ENCODE results near the gene CEMP1. TPM values are rescaled to one million over a fixed set of nuclear protein-coding genes. Genes with fewer than 3 reads are reported as not detected.

The CEMP1 gene
- total RNA-seq, 1 donor from 2014 or later = not detected

DNA sequence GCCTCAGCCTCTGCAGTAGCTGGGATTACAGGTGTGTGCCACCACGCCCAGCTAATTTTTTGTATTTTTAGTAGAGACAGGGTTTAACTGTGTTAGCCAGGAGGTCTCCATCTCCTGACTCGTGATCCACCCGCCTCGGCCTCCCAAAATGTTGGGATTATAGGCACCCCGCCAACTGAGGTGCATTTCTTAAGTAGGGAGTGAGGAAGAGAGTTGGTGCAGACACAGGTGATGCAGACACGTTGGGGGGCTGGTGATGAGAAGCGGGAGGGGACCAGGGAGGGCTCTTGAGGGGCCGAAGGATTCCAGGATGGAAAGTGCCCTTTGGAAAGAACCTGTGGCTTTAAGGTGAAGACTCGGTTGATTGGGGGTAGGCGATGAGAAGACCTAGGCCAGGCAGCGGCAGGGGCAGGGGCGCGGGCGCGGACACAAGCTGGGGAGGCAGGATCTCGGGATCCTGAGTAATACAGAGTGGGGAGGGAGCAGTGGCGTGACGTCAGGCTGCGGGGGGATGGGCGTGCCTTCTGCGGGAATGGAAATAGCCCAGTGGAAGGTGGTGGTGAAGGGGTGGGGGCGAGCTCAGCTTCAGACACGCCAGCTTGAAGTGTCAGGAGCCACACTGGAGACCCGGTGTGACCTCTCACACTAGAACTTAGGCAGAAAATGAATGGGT, 19.9 kb downstream of the CEMP1 start:
- DNase-seq = peak; percentile 80
- intact Hi-C loops (cut with DNase I) = no loop called here
- ATAC-seq (ENCODE audit: poor library complexity) = no peak

DNA sequence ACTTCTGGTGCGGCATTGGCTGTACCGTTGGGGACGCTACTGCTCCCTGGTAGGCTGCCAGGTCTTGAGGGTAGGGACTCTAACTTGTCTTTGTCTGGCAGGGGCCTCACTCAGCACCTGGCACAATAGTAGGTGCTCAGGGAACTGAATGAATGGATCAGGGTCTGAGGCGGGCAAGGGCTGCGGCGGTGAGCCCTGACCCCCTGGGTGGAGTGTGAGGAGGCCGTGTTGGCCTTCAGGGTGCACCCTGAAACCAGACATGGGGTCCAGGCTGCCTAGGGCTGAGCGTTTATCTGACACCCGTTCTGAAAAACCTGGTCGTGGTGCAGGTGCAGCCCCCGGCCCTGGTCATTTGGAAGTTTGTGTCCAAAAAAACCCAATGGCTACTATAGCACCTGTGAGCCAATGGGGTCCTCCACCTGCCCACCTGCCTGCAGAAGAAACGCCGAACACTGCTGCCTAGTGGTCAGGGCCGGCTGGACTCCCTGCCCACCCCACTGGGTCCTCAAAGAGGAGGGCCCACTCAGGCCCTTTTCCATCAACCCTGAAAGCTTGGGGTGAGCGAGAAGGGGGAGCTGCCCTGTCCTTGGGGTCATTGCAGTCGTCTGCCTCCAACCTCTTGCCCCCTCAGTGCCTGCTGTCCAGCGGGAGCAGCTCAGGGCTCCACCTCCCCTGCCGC, 22.3 kb downstream of the CEMP1 start:
- intact Hi-C loops (cut with DNase I) = no loop called here
- no peak for DNase-seq

DNA sequence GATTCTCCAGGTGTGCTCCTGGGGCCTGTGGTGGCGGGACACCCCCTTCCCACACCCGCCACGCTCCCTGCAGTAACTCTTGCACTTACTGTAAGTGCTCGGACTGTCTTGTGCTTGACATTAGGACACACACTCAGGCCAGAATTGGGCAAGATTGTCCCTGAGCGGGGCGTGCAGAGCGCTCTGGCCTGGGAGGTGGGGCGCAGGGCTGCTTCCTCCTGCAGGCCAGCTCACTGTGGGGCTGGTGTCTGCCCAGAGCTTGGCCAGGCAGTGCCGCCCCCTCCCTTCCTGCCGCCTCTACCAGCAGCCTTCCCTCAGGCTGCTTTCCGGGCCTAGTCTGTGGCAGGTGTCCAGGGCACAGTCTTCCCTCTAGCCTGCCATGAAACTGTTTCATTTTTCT, 23.5 kb downstream of the CEMP1 start:
- ATAC-seq (ENCODE audit: poor library complexity) (peak; percentile 46), DNase-seq (peak; percentile 83)
- intact Hi-C loops (cut with DNase I) = no loop called here

More for the DNA sequence above, 22.3 kb downstream of the CEMP1 start:
- no peak for ATAC-seq (ENCODE audit: poor library complexity)

DNA sequence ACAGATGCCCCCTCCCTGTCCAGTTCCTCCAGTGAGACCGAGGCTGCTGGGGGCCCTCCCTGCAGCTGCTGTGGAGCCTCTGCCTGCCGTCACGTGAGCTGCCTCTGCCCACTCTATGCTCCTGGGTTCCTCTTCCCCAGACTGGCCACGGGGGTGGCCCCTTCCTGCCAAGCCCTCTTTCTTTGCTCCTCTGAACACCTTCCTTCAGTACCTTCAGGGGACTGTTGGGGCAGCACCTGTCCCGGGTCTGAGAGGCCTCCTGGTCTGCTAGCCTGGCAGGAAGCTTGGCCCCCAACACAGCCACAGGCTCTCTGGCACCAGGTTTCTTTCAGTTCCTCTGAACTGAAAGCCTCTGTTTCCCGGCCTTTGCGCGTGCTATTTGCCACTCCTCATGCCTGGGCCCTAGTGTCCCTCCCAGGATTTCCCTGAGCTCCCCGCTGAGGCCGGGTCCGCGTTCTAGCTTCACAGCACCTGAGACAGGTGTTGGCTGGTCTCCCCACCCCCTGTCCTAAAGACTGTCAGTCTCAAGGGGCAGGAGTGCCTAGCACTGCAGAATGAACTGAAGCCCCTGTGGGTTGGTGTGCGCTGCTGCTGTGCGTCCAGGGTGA, 24.1 kb downstream of the CEMP1 start:
- DNase-seq (peak; percentile 66), ATAC-seq (ENCODE audit: poor library complexity) (peak; percentile 53)
- intact Hi-C loops (cut with DNase I) = no loop called here

DNA sequence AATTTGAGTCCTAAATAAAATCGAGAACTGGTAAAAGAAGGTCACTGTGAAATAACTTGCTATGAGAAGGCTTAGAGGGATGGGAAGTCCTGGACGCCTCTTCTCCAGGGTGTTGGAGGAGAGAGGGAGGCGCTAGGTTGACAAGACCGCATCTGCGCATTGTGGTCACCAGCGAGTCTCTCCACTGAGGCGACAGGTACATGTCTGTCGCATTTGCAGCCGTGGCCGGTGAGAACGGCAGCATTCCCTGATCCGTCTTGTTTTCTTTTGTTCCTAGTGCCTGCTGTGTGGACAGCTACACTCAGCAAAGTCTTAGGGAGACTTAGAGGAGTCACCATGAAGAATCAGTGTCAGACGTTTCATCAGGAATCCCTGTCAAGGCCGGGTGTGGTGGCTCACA, 25.5 kb downstream of the CEMP1 start:
- intact Hi-C loops (cut with DNase I) = no loop called here
- no peak for ATAC-seq (ENCODE audit: poor library complexity)
- no peak for DNase-seq

DNA sequence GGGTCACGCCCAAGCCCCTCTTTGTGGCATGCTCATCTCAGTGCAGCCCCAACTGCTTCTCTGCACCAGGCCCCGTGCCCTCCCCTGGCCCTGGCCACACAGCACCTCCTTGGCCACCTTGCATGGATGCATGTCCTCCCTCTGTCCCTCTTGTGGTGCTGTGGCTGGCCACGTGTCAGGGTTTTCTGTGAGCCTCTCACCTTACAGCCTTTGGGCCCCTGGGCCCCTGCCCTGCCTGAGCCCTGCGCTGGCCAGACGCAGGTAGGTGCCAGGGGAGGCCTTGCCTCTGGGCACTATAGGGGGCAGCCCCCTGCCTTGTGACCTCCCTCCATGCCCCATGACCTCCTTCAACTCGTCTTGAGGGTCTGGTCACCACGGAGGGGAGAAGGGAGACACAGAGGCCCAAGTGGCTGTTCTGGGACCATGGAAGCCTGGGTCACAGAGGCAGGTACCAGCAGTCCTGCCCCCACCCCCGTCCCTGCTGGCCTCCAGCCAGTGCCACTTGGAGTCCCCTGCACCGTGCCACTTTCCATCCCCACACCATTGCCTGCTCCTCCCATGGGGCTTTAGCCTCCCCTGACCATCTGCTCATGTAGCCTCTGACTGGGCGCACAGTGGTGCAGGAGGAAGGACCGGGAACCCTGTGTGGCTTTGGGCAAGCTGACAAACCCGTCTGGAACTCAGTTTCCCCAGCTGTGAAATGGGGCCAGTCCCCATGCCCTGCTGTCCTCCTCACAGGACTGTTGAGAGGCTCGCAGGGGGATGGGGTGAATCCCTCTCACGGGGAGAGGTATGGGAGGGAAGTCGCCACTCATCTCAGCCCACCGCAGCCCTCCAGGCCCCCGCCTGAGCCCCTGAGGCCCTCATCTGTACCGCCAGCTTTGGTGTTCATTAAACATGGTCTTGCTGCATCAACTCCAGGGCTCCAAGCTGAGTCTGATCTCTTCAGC, 29.0 kb downstream of the CEMP1 start:
- intact Hi-C loops (cut with DNase I) = loop anchor here (5.0 kb wide), 1 partner anchor 160 kb away; the partner anchor contains the start of gene ABCA3
- ATAC-seq (ENCODE audit: poor library complexity) (no peak), DNase-seq (no peak)

DNA sequence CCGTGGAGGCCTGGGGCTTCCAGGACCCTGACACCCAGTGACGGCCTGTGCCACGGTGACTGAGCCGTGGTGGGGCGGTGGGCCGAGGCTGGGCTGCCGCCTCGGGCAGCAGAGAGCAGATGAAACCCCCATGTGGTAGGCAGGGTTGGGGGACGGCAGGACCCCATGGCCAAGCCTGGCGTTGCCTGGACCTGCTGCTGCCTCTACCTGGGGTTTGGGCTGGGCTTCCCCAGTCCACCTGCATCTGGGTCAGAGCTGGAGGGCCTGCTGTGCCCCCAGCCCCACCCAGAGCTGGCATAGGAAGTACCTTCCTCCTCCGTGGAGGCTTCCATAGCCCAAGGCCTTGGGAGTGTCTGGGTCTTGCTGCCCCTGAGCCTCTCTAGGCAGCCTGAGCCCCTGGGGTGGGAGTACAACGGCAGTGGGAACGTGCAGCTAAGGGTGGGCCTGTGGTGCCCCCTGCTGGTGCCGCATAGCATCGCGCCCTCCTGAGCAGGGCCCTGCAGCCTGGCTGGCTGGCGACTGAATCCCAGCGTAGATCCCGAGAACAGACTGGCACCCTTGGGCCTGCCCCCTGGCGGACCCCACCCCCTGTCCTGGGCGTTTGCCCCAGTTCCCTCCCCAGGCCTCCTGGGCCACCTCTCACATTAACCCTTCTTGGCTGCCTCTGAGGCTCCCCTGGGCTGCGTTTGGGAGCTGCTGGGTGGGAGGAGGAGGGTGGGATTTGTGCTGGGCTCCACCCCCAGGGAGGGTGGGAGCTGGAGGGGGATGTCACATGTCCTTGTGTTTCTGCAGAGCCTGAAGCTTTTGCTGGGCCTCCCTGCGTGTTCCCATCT, 30.1 kb downstream of the CEMP1 start:
- ATAC-seq (ENCODE audit: poor library complexity) (peak; percentile 83), DNase-seq (peak; percentile 91)
- intact Hi-C loops (cut with DNase I) = loop anchor here (5.0 kb wide), 1 partner anchor 159 kb away; the partner anchor contains the start of gene ABCA3

DNA sequence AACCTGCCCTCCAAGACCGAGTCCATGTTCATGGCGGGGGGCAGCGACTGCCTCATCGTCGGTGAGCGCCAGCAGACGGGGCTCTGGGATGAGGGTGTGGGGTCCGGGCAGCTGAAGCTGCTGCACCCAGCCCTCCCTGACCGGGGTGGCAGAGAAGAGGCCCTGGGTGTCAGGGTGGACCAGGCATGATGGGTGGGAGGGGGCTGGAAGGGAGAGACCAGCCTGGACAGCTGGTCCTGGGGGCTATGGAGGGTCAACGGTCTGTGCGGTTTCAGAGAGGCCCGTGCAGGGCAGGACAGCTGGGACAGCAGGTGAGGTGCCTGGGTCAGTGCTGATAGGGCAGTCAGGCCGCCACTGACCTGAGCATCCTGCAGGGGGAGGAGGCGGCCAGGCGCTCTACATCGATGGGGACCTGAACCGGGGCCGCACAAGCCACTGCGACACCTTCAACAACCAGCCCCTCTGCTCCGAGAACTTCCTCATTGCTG, 30.7 kb downstream of the CEMP1 start:
- intact Hi-C loops (cut with DNase I) = loop anchor here (5.0 kb wide), 1 partner anchor 158 kb away; the partner anchor contains the start of gene ABCA3

DNA sequence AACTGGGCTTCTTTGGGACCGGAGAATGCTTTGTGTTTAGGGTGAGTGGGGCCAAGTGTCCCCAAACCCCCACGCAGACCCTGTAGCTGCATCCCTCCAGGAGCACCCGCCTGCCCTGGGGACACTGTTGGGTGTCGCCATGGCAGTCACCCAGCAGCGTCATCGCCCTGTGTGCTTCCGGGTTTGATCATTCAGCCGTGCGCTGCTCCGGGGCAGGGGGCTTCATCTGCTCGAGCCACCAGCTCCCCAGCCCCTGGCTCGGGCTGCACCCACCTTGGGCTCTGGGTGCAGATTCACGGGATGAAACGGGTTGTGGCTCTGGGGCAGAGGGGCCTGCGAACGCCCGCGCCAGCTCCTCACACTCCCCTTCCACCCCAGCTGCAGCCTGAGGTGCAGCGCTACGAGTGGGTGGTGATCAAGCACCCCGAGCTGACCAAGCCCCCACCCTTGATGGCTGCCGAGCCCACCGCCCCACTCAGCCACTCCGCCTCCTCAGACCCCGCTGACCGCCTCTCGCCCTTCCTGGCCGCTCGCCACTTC, 31.2 kb downstream of the CEMP1 start:
- ATAC-seq (ENCODE audit: poor library complexity) (no peak), DNase-seq (no peak)
- intact Hi-C loops (cut with DNase I) = loop anchor here (5.0 kb wide), 1 partner anchor 158 kb away; the partner anchor contains the start of gene ABCA3

More for the DNA sequence above, 30.7 kb downstream of the CEMP1 start:
- DNase-seq = no peak
- ATAC-seq (ENCODE audit: poor library complexity) = no peak

DNA sequence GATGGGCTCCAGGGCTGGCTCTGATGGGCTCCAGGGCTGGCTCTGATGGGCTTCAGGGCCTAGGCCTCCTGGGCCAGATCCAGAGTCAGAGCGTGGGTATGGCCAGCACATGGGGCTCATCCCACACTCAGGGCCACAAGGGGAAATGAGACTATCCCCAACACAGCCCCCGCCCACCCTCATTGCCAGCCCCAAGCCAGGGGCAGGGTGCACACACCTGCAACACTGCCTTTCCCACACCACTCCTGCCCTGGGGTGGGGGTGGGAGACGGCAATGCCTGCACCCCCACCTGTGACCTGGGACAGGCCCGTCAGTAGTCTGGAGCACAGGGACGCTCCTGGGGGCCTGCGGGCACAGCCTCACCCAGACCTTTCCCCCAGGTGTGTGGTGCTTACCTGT, 31.8 kb downstream of the CEMP1 start:
- DNase-seq = no peak
- intact Hi-C loops (cut with DNase I) = no loop called here

DNA sequence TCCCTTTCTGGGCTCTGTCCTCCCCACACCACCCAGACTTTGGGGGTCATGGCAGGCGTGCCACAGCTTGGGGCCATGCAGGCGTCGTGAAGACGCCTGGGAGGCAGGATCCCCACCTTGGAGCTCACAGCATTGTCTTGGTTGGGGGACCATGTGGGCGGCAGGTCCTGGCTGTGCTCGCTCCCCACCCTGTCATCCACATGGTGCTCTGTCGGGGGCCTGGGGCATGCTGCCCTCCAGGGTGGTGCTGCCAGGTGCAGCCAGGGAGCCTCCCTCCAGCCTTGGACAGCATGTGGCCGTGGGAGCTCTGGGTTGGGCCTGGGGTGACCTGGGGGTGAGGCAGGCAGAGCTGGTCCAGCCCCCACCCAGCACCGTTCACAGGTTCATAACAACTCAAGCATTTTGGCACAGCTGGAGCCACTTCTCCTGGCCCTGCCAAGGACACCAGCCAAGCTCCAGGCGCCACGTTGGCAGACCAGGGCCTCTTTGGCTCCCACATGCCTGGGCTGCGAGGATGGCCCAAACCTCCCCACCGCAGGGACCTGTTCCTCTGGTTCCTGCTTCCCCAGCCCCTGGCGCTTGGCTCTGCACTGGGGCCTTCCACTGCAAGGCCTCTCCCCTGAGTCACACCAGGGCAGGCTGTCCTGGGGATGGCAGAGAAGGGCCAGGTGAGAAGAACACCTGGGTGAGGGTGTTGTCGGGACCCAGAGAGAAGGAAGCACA, 32.5 kb downstream of the CEMP1 start:
- DNase-seq (peak; percentile 78), ATAC-seq (ENCODE audit: poor library complexity) (peak; percentile 57)
- intact Hi-C loops (cut with DNase I) = no loop called here

More for the DNA sequence above, 31.8 kb downstream of the CEMP1 start:
- ATAC-seq (ENCODE audit: poor library complexity) = no peak

DNA sequence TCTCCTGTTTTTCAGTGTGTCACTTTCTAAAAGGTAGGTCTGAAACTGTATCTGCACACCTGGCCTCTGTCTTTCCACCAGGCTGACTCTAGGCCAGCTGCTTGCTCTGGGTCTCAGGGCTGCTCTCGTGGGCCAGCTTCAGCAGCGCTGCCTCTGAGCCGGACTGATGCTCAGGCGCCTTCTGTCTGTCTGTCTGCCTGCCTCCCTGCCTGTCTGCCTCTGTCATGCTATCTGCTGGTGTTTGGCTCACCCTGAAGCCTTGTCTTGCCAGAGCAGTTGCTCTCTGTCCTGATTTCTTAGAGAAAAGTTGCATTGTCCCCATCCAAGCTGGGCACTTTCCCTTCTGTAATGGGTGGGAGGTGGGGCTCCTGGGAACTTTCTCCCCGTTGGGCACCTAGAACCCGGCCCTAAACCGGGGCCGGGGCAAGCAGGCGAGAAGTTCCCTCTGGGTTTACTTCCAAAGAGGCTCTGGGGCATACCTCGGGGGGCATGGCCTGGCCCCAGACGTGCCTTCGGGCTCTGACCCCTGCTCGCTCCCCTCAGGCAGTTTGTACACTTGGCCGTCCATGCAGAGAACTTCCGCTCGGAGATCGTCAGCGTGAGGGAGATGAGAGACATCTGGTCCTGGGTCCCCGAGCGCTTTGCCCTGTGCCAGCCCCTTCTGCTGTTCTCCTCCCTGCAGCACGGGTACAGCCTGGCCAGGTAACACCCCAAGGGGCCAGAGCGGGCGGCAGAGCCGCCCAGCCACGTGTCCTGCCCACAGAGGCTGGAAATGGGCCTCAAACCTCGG, 33.3 kb downstream of the CEMP1 start:
- no peak for DNase-seq
- ATAC-seq (ENCODE audit: poor library complexity) = peak; percentile 3
- intact Hi-C loops (cut with DNase I) = no loop called here

DNA sequence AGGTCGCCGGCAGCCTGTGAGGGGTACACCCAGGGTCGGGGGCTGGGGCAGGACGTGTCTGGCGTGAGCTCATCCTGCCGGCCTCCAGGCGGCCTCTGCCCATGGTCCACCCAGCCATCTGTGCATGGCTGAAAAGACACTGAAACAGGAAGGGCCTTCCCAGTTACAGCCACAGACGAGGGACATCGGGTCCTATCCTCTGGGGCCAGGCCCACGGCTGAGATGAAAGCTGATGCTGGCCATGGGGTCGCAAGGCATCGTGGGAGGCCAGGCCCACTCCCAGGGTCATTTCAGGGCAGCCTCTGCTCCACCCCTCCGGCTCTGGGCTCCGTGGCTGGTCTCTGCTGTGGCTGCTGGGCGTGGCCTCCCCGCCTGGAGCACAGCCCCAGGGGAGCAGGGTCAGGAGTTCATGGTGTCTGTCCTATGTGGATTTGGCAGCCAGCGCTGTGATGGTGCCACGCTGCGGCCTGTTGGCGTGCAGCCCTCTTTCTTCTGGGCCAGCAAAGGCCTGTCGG, 34.0 kb downstream of the CEMP1 start:
- intact Hi-C loops (cut with DNase I) = no loop called here
- DNase-seq = peak; percentile 91
- ATAC-seq (ENCODE audit: poor library complexity) = peak; percentile 75

DNA sequence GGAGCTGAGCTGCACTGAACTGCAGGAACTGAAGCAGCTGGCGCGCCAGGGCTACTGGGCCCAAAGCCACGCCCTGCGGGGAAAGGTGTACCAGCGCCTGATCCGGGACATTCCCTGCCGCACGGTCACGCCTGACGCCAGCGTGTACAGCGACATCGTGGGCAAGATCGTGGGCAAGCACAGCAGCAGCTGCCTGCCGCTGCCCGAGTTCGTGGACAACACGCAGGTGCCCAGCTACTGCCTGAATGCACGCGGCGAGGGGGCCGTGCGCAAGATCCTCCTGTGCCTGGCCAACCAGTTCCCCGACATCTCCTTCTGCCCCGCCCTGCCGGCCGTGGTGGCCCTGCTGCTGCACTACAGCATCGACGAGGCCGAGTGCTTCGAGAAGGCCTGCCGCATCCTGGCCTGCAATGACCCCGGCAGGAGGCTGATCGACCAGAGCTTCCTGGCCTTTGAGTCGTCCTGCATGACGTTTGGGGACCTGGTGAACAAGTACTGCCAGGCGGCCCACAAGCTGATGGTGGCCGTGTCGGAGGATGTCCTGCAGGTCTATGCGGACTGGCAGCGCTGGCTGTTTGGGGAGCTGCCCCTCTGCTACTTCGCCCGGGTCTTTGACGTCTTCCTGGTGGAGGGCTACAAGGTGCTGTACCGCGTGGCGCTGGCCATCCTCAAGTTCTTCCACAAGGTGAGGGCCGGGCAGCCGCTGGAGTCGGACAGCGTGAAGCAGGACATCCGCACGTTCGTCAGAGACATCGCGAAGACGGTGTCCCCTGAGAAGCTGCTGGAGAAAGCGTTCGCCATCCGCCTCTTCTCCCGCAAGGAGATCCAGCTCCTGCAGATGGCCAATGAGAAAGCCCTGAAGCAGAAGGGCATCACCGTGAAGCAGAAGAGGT, 34.7 kb downstream of the CEMP1 start:
- intact Hi-C loops (cut with DNase I) = no loop called here
- no peak for DNase-seq
- no peak for ATAC-seq (ENCODE audit: poor library complexity)

DNA sequence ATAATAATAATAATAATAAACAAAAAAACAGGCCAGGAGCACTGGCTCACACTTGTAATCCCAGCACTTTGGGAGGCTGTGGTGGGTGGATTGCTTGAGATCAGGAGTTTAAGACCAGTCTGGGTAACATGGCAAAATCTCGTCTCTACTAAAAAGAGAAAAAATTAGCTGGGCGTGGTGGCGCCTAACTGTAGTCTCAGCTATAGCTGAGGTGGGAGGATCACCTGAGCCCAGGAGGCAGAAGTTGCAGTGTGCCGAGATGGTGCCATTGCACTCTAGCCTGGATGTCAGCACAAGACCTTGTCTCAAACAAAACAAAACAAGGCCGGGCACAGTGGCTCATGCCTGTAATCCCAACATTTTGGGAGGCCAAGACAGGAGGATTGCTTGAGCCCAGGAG, 36.2 kb downstream of the CEMP1 start:
- intact Hi-C loops (cut with DNase I) = no loop called here
- no peak for ATAC-seq (ENCODE audit: poor library complexity)
- no peak for DNase-seq

Measured in Right ventricle myocardium superior (tissue), 1 donor.